GM18498 (cell line): ENCODE measurements around the gene EFHC1.

Experiments
- ATAC-seq: cut with Tn5 transposase; IDR thresholded peaks from one replicate; pipeline ENCODE4 v1.9.1; 2021; ENCODE audit warnings: mild to moderate bottlenecking, moderate library complexity; ENCODE audit not compliant: unreplicated experiment

EFHC1 gene

GRCh38 chr6:52500238-52501129, 80.3 kb downstream of the EFHC1 start:
- no peak for ATAC-seq

- ATAC-seq, result no peak
These were observed 82.3 kb downstream of the EFHC1 start for GRCh38 chr6:52502306-52503029.

GRCh38 chr6:52503323-52503747, 83.2 kb downstream of the EFHC1 start:
- no peak for ATAC-seq

GRCh38 chr6:52503851-52504781, 84.0 kb downstream of the EFHC1 start:
- ATAC-seq, result no peak

- ATAC-seq, result no peak
These were observed 84.6 kb downstream of the EFHC1 start for GRCh38 chr6:52504782-52505136.

- ATAC-seq, result no peak
These were observed 85.7 kb downstream of the EFHC1 start for GRCh38 chr6:52505726-52506409.

GRCh38 chr6:52506476-52506875, 86.3 kb downstream of the EFHC1 start:
- ATAC-seq, result no peak

- no peak for ATAC-seq
These were observed 87.6 kb downstream of the EFHC1 start for GRCh38 chr6:52507557-52508260.

- no peak for ATAC-seq
These were observed 88.2 kb downstream of the EFHC1 start for GRCh38 chr6:52508261-52508739.

- no peak for ATAC-seq
These were observed 89.4 kb downstream of the EFHC1 start for GRCh38 chr6:52509281-52510212.

GRCh38 chr6:52510213-52510562, 90.0 kb downstream of the EFHC1 start:
- ATAC-seq, result no peak

- ATAC-seq, result no peak
These were observed 91.0 kb downstream of the EFHC1 start for GRCh38 chr6:52511163-52511562.

GRCh38 chr6:52511572-52512151, 91.5 kb downstream of the EFHC1 start:
- no peak for ATAC-seq

- no peak for ATAC-seq
These were observed 92.1 kb downstream of the EFHC1 start for GRCh38 chr6:52512199-52512598.

GRCh38 chr6:52513464-52513863, 93.3 kb downstream of the EFHC1 start:
- ATAC-seq, result no peak

GRCh38 chr6:52513896-52514295, 93.8 kb downstream of the EFHC1 start:
- no peak for ATAC-seq

GRCh38 chr6:52514514-52514913, 94.4 kb downstream of the EFHC1 start:
- no peak for ATAC-seq

- ATAC-seq, result no peak
These were observed 95.2 kb downstream of the EFHC1 start for GRCh38 chr6:52515219-52515960.
